GM12878 (cell line): Measurements from ENCODE around the gene KDM4C. TPM values are rescaled to one million over a fixed set of nuclear protein-coding genes. Genes with fewer than 3 reads are reported as not detected.

Experiments used
- ATAC-seq: fragments of 200-7000 bp; cut with Tn5 transposase; 3 replicates; pipeline ENCODE4 v1.9.1; 2020; ENCODE audit warnings: mild to moderate bottlenecking, moderate library complexity
- BruUV-seq: library from RNA; stranded (reverse); fragments of 400-500 nt; replicated peaks from 2 replicates; lab custom pipeline; 2021; lab: Mats Ljungman, UMichigan
- CTCF ChIA-PET: fragments of 300-600 bp; sonication (Branson Sonifier 250); formaldehyde crosslinking; extraction: SDS; loops from one replicate; lab custom pipeline; 2021; ENCODE audit warnings: inconsistent platforms; lab: Yijun Ruan, JAX
- POLR2A ChIA-PET: fragments of 350-600 bp; formaldehyde crosslinking; extraction: SDS; loops from one replicate; lab custom pipeline; 2021; ENCODE audit warnings: inconsistent platforms; lab: Charles Lee
- RAD21 ChIA-PET: fragments of 300-600 bp; sonication (Branson Sonifier 250); formaldehyde crosslinking; loops from one replicate; lab custom pipeline; 2023; ENCODE audit warnings: antibody characterized with exemption; ENCODE audit not compliant: unreplicated experiment; lab: Charles Lee
- SMC1A ChIA-PET: fragments of 300-600 bp; sonication (Branson Sonifier 250); formaldehyde crosslinking; loops from one replicate; lab custom pipeline; 2023; ENCODE audit not compliant: unreplicated experiment, uncharacterized antibody; lab: Charles Lee
- DNase-seq: peaks from one replicate; pipeline ENCODE4 v3.0.0-alpha.2; 2011; ENCODE audit warnings: low read depth, low spot score
- FAIRE-seq: peaks from 3 replicates; lab custom pipeline; 2011; peaks lifted over from hg19 to GRCh38; lab: Jason Lieb, UNC
- H2AFZ ChIP-seq: 2 replicates; pipeline ENCODE4 v1.6.0; 2011; ENCODE audit warnings: low read depth, low read length, control low read depth; ENCODE audit not compliant: control insufficient read depth
- H3K27ac ChIP-seq: 2 replicates; pipeline ENCODE4 v1.5.1; 2011; ENCODE audit warnings: control low read depth; ENCODE audit not compliant: control insufficient read depth, insufficient read depth
- H3K27me3 ChIP-seq, 2 experiments: replicated peaks in 1 of 2; 2 replicates each; pipeline versions ENCODE4 v1.6.0 to v1.6.1; 2011; ENCODE audit warnings: low read length in 1 of 2; ENCODE audit not compliant: control insufficient read depth in 2 of 2, insufficient read depth in 2 of 2
- H3K36me3 ChIP-seq, 2 experiments: 2 replicates each; pipeline ENCODE4 v1.5.1; 2011; ENCODE audit warnings: low read length in 1 of 2; ENCODE audit not compliant: control insufficient read depth in 2 of 2, insufficient read depth in 2 of 2
- H3K4me1 ChIP-seq: 2 replicates; pipeline ENCODE4 v1.6.1; 2011; ENCODE audit warnings: mild to moderate bottlenecking, low read length, moderate library complexity, mixed read lengths; ENCODE audit not compliant: control insufficient read depth, insufficient read depth
- H3K4me2 ChIP-seq: 2 replicates; pipeline ENCODE4 v1.6.0; 2011; ENCODE audit warnings: control low read depth; ENCODE audit not compliant: control insufficient read depth, insufficient read depth
- H3K4me3 ChIP-seq: fragments of 200-600 bp; sonication (generic); 2 replicates; pipeline ENCODE4 v1.5.1; 2016
- H3K79me2 ChIP-seq: 2 replicates; pipeline ENCODE4 v1.6.0; 2011; ENCODE audit warnings: low read length; ENCODE audit not compliant: control insufficient read depth, insufficient read depth
- H3K9ac ChIP-seq: 2 replicates; pipeline ENCODE4 v1.8.0; 2011; ENCODE audit warnings: low read length, control low read depth, mixed read lengths; ENCODE audit not compliant: control insufficient read depth, insufficient read depth
- H3K9me3 ChIP-seq: replicated peaks from 3 replicates; pipeline ENCODE4 v1.5.1; 2011; ENCODE audit warnings: mild to moderate bottlenecking, low read length; ENCODE audit not compliant: control insufficient read depth, insufficient read depth
- H4K20me1 ChIP-seq: 2 replicates; pipeline ENCODE4 v1.6.0; 2011; ENCODE audit not compliant: control insufficient read depth, insufficient read depth
- BACH1 ChIP-seq: fragments of 450-650 bp; IDR thresholded peaks from 2 replicates; pipeline ENCODE4 v1.6.1; 2017; ENCODE audit warnings: mild to moderate bottlenecking, borderline replicate concordance
- CBX5 ChIP-seq: sonication (generic); IDR thresholded peaks from 2 replicates; pipeline ENCODE4 v1.6.1; 2016; ENCODE audit warnings: low read depth, moderate library complexity, mild to moderate bottlenecking, inconsistent platforms
- DPF2 ChIP-seq: fragments of 450-650 bp; IDR thresholded peaks from 2 replicates; pipeline ENCODE4 v1.6.1; 2017; ENCODE audit warnings: mild to moderate bottlenecking
- EGR1 ChIP-seq, 2 experiments: IDR thresholded peaks; 1 replicate in 1 of 2; 2 replicates in 1 of 2; pipeline ENCODE4 v1.6.1; 2011 to 2012; ENCODE audit warnings: low read depth in 2 of 2, low read length in 2 of 2, borderline replicate concordance in 1 of 2, mild to moderate bottlenecking in 1 of 2, moderate library complexity in 1 of 2
- ETV6 ChIP-seq, 2 experiments: fragments of 450-650 bp in 1 of 2; IDR thresholded peaks in 1 of 2; conservative IDR thresholded peaks in 1 of 2; 2 replicates each; pipeline ENCODE4 v1.6.1; 2014; ENCODE audit warnings: antibody characterized with exemption in 1 of 2, borderline replicate concordance in 1 of 2, low read depth in 1 of 2, mild to moderate bottlenecking in 1 of 2, moderate library complexity in 1 of 2
- FOXK2 ChIP-seq: fragments of 450-650 bp; IDR thresholded peaks from 2 replicates; pipeline ENCODE4 v1.6.1; 2017; ENCODE audit warnings: mild to moderate bottlenecking, moderate library complexity
- GABPA ChIP-seq: IDR thresholded peaks from 2 replicates; pipeline ENCODE4 v1.6.1; 2014; ENCODE audit warnings: antibody characterized with exemption, low read depth, mild to moderate bottlenecking, inconsistent platforms
- NFXL1 ChIP-seq: fragments of 450-650 bp; IDR thresholded peaks from 2 replicates; pipeline ENCODE4 v1.6.1; 2017; ENCODE audit warnings: antibody characterized with exemption, mild to moderate bottlenecking, borderline replicate concordance
- SPI1 ChIP-seq: IDR thresholded peaks from 2 replicates; pipeline ENCODE4 v1.6.1; 2011; ENCODE audit warnings: low read depth, mild to moderate bottlenecking, low read length, moderate library complexity, borderline replicate concordance; ENCODE audit not compliant: insufficient read depth
- STAT3 ChIP-seq: IDR thresholded peaks from 2 replicates; pipeline ENCODE4 v1.6.1; 2011; ENCODE audit warnings: low read depth, low read length, improper control_type of control experiment
- TAF1 ChIP-seq: IDR thresholded peaks from 2 replicates; pipeline ENCODE4 v1.6.1; 2011; ENCODE audit warnings: mild to moderate bottlenecking, low read depth, low read length, borderline replicate concordance
- ZNF217 ChIP-seq: fragments of 450-650 bp; IDR thresholded peaks from 2 replicates; pipeline ENCODE4 v1.6.1; 2017; ENCODE audit warnings: antibody characterized with exemption, mild to moderate bottlenecking
- WGBS: methylation state at CpG from one replicate; pipeline ENCODE4 v1.1.6; 2016; ENCODE audit warnings: low lambda C conversion rate; ENCODE audit not compliant: insufficient replicate concordance, insufficient coverage; ENCODE audit errors: missing lambda C conversion rate; 5-methylcytosine and 5-hydroxymethylcytosine counted together
- in situ Hi-C: fragments of 300-500 bp; cut with MboI; formaldehyde crosslinking; loops from 9 replicates; pipeline ENCODE4 v1.14.3; 2018; ENCODE audit warnings: mixed read lengths
- intact Hi-C: fragments of 100-400 bp; cut with micrococcal nuclease; formaldehyde crosslinking; loops from one replicate; pipeline ENCODE4 v1.14.2; 2022; ENCODE audit not compliant: unreplicated experiment
- polyA plus RNA-seq, 11 experiments: library from polyadenylated mRNA; depleted of rRNA in 4 of 11; unstranded in 6 of 11; stranded (reverse) in 5 of 11; fragments of >200 nt; fragmentation: Nextera tagmentation in 4 of 11; fragmentation: Illumina TruSeq in 1 of 11; extraction: Ambion mirVana in 4 of 11; extraction: Trizol in 1 of 11; gene quantifications; 1 replicate in 1 of 11; 2 replicates in 10 of 11; pipeline versions ENCODE4 v1.2.1 to v1.2.3, GENCODE V29; 2011 to 2016; ENCODE audit warnings: inconsistent platforms in 2 of 11, missing spikeins in 2 of 11, low read depth in 1 of 11
- total RNA-seq, 4 experiments: library from RNA; depleted of rRNA in 3 of 4; stranded (reverse); fragments of >200 nt in 3 of 4; fragmentation: Illumina TruSeq in 1 of 4; extraction: Trizol in 1 of 4; gene quantifications; 2 replicates each; pipeline versions ENCODE4 v1.2.1 to v1.2.3, GENCODE V29; 2013 to 2021
- TF ChIP-seq, protein P1 (sequence below): IDR thresholded peaks from 2 replicates; pipeline ENCODE4 v1.6.1; 2012; ENCODE audit warnings: low read length, inconsistent platforms
- TF ChIP-seq, protein P2 (sequence below): fragments of 150-350 bp; IDR thresholded peaks from 2 replicates; pipeline ENCODE4 v1.6.1; 2016; ENCODE audit warnings: low read depth, low read length
- TF ChIP-seq, protein P3 (sequence below): fragments of 450-650 bp; IDR thresholded peaks from 2 replicates; pipeline ENCODE4 v1.6.1; 2017; ENCODE audit warnings: mild to moderate bottlenecking

Gene KDM4C
- total and polyA plus RNA-seq, 10 of the 15 experiments (the other 5 are each of a cell fraction or from before 2014, with no cell fraction given) = 6.8 to 41.2 (median 20.1) TPM

DNA sequence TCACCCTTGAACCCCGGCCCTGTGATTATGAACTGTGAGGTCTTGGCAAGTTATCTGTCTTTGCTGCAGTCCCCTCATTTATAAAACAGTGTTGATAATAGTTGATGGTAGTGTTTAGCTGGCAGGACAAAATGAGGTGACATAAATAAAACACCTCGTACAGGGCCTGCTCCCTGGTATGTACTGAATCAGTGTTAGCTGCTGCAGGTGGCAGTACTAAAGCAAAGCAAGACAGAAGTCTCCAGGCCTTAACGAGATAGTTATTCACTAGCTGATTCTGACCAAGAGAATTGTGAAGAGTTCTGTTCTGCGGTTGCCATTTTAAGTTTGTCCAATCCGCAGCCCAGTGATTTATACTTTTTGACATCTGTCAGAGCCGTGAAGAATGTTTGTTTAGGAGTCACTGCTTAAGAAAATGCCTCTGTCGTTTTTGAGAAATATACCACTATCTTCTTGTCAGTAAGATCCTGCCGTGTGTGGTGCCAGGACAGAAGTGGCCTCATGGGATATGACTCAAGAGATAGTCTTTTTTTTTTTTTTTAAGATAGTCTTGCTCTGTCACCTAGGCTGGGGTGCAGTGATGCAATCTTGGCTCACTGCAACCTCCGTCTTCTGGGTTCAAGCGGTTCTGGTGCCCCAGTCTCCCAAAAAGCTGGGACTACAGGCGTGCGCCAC lies 75.9 kb downstream of the KDM4C start:
- no peak overlapping the region for H3K4me3 ChIP-seq
- peaks cover 4 to 7% of the 10 kb centered on the region in 2 experiments; a peak in 3 of 4 replicates for H3K36me3 ChIP-seq
- WGBS = 89% methylated on average over 12 of the region's 12 CpGs
- ChIA-PET SMC1A (interaction anchor here (2.1 kb wide), 1 partner anchor 10 kb away, joined by 4 read pairs; no protein-coding TSS in a partner anchor), CTCF (interaction anchor here (0.6 to 1.4 kb wide), 2 partner anchors 13 to 16 kb away, joined by 3 read pairs; no protein-coding TSS in a partner anchor), POLR2A (no interaction called here), RAD21 (no interaction called here)
- intact Hi-C loops (no loop called here), in situ Hi-C loops (no loop called here)
- no peaks in the 10 kb centered on the region for H3K27me3 ChIP-seq
- H3K4me2 ChIP-seq = no peak overlapping the region
- TF ChIP-seq, protein P1, sequence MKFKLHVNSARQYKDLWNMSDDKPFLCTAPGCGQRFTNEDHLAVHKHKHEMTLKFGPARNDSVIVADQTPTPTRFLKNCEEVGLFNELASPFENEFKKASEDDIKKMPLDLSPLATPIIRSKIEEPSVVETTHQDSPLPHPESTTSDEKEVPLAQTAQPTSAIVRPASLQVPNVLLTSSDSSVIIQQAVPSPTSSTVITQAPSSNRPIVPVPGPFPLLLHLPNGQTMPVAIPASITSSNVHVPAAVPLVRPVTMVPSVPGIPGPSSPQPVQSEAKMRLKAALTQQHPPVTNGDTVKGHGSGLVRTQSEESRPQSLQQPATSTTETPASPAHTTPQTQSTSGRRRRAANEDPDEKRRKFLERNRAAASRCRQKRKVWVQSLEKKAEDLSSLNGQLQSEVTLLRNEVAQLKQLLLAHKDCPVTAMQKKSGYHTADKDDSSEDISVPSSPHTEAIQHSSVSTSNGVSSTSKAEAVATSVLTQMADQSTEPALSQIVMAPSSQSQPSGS = no peak
- TF ChIP-seq BACH1 (no peak), CBX5 (no peak), ETV6 (conservative IDR thresholded peaks at IDR 0.05 in 1 of 2, IDR thresholded peaks at IDR 0.05 in 1 of 2; ENCODE audit: borderline replicate concordance in 1 of 2, low read depth in 1 of 2) (no peak), EGR1 (IDR thresholded peaks at IDR 0.05; ENCODE audit: borderline replicate concordance in 1 of 2, low read depth in 2 of 2, low read length in 2 of 2) (no peak), SPI1 (no peak), ZNF217 (no peak), NFXL1 (no peak), FOXK2 (no peak), GABPA (no peak), STAT3 (no peak), DPF2 (no peak), TAF1 (no peak)
- TF ChIP-seq, protein P2, sequence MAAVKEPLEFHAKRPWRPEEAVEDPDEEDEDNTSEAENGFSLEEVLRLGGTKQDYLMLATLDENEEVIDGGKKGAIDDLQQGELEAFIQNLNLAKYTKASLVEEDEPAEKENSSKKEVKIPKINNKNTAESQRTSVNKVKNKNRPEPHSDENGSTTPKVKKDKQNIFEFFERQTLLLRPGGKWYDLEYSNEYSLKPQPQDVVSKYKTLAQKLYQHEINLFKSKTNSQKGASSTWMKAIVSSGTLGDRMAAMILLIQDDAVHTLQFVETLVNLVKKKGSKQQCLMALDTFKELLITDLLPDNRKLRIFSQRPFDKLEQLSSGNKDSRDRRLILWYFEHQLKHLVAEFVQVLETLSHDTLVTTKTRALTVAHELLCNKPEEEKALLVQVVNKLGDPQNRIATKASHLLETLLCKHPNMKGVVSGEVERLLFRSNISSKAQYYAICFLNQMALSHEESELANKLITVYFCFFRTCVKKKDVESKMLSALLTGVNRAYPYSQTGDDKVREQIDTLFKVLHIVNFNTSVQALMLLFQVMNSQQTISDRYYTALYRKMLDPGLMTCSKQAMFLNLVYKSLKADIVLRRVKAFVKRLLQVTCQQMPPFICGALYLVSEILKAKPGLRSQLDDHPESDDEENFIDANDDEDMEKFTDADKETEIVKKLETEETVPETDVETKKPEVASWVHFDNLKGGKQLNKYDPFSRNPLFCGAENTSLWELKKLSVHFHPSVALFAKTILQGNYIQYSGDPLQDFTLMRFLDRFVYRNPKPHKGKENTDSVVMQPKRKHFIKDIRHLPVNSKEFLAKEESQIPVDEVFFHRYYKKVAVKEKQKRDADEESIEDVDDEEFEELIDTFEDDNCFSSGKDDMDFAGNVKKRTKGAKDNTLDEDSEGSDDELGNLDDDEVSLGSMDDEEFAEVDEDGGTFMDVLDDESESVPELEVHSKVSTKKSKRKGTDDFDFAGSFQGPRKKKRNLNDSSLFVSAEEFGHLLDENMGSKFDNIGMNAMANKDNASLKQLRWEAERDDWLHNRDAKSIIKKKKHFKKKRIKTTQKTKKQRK = no peak
- TF ChIP-seq, protein P3, sequence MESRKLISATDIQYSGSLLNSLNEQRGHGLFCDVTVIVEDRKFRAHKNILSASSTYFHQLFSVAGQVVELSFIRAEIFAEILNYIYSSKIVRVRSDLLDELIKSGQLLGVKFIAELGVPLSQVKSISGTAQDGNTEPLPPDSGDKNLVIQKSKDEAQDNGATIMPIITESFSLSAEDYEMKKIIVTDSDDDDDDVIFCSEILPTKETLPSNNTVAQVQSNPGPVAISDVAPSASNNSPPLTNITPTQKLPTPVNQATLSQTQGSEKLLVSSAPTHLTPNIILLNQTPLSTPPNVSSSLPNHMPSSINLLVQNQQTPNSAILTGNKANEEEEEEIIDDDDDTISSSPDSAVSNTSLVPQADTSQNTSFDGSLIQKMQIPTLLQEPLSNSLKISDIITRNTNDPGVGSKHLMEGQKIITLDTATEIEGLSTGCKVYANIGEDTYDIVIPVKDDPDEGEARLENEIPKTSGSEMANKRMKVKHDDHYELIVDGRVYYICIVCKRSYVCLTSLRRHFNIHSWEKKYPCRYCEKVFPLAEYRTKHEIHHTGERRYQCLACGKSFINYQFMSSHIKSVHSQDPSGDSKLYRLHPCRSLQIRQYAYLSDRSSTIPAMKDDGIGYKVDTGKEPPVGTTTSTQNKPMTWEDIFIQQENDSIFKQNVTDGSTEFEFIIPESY = no peak
- no peak overlapping the region for H2AFZ ChIP-seq
- H3K9me3 ChIP-seq = no peaks in the 10 kb centered on the region; the same call in 2 of the 3 replicates
- H4K20me1 ChIP-seq = no peaks in the 10 kb centered on the region
- FAIRE-seq (no peak), DNase-seq (no peak), ATAC-seq (no peak)
- BruUV-seq = no TSS peak
- no peaks in the 10 kb centered on the region for H3K79me2 ChIP-seq
- no peaks in the 10 kb centered on the region for H3K4me1 ChIP-seq
- no peak overlapping the region for H3K27ac ChIP-seq
- H3K9ac ChIP-seq = no peak overlapping the region
